ENCODE measurements around the gene HMCN2.

DNA sequence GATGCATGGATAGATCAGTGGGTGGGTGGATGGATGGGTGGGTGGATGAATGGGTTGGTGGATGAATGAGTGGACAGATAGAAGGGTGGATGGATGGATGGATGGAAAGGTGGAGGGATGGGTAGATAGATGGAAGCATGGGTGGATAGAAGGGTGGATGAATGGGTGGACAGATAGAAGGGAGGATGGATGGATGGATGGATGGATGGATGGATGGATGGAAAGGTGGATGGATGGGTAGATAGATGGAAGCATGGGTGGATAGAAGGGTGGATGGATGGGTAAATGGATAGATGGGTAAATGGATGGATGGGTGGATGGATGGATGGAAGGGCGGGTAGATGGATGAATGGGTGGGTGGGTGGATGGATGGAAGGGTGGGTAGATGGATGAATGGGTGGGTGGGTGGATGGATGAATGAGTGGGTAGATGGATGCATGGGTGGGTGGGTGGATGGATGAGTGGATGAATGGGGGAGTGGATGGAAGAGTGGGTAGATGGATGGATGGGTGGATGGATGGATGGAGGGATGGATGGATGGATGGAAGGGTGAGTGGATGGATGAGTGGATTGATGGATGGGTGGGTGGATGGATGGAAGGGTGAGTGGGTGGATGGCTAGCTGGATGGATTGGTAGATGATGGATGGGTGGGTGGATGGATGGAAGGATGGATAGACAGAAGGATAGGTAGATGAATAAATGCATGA, 91.5 kb downstream of the HMCN2 start:
- TF ChIP-seq POLR2A (IDR thresholded peaks at IDR 0.05; ENCODE audit: low read depth, low read length), result no peak
- TF ChIP-seq, protein P1, sequence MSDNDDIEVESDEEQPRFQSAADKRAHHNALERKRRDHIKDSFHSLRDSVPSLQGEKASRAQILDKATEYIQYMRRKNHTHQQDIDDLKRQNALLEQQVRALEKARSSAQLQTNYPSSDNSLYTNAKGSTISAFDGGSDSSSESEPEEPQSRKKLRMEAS (IDR thresholded peaks at IDR 0.05; ENCODE audit: insufficient read depth, insufficient read length), result no peak
- TF ChIP-seq EZH2 (IDR thresholded peaks at IDR 0.05; ENCODE audit: borderline replicate concordance, low read depth, low read length, severe bottlenecking), result no peak
- TF ChIP-seq CTCF (IDR thresholded peaks at IDR 0.05; ENCODE audit: extremely low read depth in 1 of 2, insufficient read depth in 1 of 2, low read depth in 1 of 2, low read length in 2 of 2), result no peak
- no peak for TF ChIP-seq POLR2AphosphoS5 (IDR thresholded peaks at IDR 0.05; ENCODE audit: insufficient read depth, low read depth, low read length)
